ENCODE results near the gene ETS2.

ETS2 gene

DNA sequence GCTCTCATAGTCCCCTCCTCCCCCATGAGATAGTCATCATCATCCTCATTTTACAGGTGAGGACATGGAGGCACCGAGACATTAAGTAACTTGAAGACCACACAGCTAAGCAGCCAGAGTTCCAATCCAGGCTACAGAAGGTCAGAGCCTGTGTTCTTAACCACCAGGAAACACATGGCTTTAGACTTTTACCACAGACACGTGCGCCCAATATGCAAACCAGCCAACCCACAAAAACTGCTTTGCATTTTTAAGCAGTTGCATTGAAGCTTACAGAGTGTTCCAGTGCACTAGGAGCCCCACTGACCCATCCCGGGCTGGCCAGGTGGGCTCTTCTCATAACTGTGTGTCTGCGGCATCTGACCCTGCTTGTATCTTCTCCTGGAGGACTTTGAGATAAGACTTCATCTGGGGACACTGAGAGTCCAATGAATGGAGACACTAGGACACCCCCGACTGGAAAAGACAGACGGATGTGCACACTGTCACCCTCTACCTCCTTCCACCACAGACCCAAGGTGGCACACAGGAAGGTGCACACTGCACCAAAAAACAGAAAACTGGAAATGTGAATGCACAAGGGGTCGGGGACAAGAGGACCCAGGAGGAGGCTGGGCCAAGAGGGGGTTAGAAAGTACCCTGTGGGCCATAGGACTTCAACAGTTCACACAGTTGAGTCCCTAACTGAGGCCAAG is 56.4 kb downstream of the ETS2 start:
- DNase-seq: no peak

DNA sequence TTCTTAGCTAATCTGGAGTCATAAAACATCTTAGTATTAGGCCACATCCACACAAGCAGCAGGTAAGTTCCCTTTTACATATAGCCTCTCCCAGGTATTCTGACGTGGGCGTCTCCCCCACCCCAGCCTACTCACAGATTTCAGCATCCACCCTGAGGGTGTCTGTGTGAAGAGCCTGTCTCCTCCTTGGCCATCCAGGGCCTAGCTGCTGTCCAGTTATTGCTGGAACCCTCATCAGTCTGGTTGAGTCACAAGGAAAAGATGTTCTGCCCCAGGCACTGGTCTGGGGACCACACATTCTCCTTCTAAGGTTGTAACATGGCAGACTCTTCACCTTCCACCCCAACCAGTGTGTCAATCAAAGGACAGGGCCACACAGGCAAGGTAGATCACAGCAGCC is 57.6 kb downstream of the ETS2 start:
- DNase-seq: no peak

DNA sequence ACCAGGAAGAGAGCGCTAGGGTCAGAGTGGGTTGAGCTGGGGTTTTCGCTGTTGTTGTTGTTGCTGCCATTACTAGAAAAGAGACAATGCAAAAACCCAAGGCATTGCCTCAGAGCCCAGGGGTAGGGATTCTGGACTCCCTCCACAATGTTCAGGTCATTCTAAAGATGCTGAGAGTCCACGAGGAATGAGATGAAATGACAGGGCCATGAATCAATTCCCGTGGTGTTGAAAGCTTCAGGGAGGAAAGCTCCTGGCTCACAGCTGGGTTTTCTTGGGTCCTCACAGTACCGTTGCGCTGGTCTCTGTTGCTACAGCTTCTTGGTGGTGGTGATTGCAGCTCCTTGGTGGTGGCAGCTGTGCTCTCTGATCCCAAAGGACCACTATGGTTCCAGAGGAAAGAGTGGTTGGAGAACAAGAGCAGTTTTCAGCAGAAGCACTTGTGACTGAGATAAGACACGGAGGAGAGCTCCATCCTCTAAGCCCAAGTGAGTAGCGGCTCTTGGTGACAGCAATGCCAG is 58.2 kb downstream of the ETS2 start:
- no peak for DNase-seq

DNA sequence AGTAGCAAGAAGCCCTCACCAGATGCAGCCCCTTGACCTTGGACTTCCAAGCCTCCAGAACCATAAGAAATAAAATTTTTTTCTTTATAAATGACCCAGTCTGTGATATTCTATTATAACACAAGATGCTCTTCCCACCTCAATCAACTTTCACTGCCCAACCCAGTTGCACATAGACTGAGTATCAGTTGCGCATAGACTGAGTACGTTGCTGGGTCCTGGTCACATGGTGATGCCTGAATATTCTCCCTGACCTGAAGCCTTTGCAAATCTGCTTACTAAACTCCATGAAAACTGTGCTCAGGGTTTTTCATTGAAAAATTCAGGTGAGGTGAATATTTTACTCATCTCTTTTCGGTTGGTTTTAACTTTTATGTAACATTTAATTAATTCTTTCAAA is 59.2 kb downstream of the ETS2 start:
- DNase-seq: no peak

DNA sequence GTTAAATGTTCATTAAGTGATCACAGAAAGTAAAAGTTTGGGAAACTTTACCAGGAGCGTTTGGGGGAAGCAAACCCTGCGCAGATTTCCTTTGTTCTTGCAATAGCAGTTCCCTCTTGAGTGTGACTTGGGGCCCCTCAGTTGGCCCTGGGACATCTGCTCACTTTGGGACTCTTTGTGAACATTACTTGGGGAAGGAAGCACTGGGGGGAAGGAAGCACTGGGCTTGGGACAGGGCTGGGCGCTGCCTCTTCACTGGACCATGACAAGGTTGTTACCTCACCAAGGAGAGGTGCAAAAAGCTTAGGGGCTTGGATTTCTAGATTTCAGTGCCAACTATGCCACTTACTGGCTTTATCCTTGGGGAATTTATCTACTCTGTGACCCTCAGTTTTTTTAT is 63.5 kb downstream of the ETS2 start:
- DNase-seq: no peak

DNA sequence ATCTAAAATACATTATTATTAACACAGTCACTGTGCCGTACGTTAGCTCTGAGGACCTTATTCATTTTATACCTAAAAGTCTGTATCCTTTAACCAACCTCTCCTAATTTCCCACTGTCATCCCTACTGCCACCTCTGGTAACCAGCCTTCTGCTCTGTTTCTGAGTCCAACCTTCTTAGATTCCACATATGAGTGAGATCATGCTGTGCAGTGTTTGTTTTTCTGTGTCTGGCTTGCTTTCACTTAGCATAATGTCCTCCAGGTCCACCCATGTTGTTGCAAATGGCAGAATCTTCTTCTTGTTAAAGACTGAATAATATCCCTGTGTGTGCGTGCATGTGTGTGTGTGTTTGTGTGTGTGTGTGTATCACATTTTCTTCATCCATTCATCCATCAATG is 64.2 kb downstream of the ETS2 start:
- DNase-seq: no peak

All from DMS79 (cell line).